ENCODE results near the gene FAM124A.

- TF ChIP-seq, protein P1, sequence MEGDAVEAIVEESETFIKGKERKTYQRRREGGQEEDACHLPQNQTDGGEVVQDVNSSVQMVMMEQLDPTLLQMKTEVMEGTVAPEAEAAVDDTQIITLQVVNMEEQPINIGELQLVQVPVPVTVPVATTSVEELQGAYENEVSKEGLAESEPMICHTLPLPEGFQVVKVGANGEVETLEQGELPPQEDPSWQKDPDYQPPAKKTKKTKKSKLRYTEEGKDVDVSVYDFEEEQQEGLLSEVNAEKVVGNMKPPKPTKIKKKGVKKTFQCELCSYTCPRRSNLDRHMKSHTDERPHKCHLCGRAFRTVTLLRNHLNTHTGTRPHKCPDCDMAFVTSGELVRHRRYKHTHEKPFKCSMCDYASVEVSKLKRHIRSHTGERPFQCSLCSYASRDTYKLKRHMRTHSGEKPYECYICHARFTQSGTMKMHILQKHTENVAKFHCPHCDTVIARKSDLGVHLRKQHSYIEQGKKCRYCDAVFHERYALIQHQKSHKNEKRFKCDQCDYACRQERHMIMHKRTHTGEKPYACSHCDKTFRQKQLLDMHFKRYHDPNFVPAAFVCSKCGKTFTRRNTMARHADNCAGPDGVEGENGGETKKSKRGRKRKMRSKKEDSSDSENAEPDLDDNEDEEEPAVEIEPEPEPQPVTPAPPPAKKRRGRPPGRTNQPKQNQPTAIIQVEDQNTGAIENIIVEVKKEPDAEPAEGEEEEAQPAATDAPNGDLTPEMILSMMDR (conservative IDR thresholded peaks at IDR 0.05; ENCODE audit: low read length), result no peak
- TF ChIP-seq EZH2phosphoT487 (IDR thresholded peaks at IDR 0.05; ENCODE audit: borderline replicate concordance, low read depth, low read length), result no peak
Measured at GRCh38 chr13:51280379-51280940, 58.3 kb downstream of the FAM124A start.

Measured in OCI-LY7 (cell line).